Prostate gland (tissue), 2 donors: ENCODE measurements around the gene CROCC.

Source experiments
- POLR2A ChIP-seq: fragments of 450-650 bp; IDR thresholded peaks from one replicate; pipeline ENCODE4 v1.6.1; 2016; ENCODE audit warnings: antibody characterized with exemption, mild to moderate bottlenecking
- TF ChIP-seq, protein P1 (sequence below), 4 experiments: fragments of 200-600 bp in 2 of 4; fragments of 450-650 bp in 2 of 4; sonication (generic) in 2 of 4; IDR thresholded peaks; 1 replicate in 3 of 4; 2 replicates in 1 of 4; pipeline ENCODE4 v1.5.1; 2016 to 2019; ENCODE audit warnings: antibody characterized with exemption in 4 of 4, mild to moderate bottlenecking in 2 of 4, moderate library complexity in 2 of 4

DNA sequence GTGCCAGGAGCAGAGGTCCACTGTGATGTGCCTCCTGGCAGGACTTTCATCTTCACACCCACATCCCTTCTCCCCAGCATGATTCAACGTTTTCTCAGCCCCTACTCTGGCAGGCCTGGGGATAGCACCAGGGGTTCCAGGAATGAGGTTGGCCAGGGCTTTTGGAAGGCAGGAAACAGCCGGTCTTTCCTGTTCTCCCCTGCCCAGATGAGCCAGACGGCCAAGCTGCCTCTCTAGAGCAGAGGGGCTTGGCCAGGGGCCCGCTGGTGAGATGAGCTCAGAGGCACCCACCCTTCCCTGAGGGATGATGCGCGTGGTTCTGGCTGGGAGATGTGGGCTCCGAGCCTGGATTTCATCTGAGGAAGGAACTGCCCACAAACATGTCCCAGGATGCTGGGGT, 63.0 kb downstream of the CROCC start:
- TF ChIP-seq POLR2A: no peak
- TF ChIP-seq, protein P1, sequence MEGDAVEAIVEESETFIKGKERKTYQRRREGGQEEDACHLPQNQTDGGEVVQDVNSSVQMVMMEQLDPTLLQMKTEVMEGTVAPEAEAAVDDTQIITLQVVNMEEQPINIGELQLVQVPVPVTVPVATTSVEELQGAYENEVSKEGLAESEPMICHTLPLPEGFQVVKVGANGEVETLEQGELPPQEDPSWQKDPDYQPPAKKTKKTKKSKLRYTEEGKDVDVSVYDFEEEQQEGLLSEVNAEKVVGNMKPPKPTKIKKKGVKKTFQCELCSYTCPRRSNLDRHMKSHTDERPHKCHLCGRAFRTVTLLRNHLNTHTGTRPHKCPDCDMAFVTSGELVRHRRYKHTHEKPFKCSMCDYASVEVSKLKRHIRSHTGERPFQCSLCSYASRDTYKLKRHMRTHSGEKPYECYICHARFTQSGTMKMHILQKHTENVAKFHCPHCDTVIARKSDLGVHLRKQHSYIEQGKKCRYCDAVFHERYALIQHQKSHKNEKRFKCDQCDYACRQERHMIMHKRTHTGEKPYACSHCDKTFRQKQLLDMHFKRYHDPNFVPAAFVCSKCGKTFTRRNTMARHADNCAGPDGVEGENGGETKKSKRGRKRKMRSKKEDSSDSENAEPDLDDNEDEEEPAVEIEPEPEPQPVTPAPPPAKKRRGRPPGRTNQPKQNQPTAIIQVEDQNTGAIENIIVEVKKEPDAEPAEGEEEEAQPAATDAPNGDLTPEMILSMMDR (IDR thresholded peaks at IDR 0.05): no peak
